Kidney (tissue), 14 donors: ENCODE results near the gene DNAJB1. TPM values are rescaled to one million over a fixed set of nuclear protein-coding genes. Genes with fewer than 3 reads are reported as not detected.

Experiments used
- DNase-seq, 5 donors: peaks; one replicate each; pipeline ENCODE4 v3.0.0-alpha.2; 2013 to 2020
- FAIRE-seq: peaks from 2 replicates; lab custom pipeline; 2012; peaks lifted over from hg19 to GRCh38; lab: Jason Lieb, UNC
- H3K27ac ChIP-seq, 2 donors: one replicate each; pipeline ENCODE4 v1.7.0; 2013; ENCODE audit warnings: low read depth in 2 of 2, low read length in 2 of 2, inconsistent platforms in 1 of 2
- H3K27me3 ChIP-seq: one replicate; pipeline ENCODE4 v1.7.1; 2013; ENCODE audit warnings: low read length, inconsistent platforms; ENCODE audit not compliant: control insufficient read depth, insufficient read depth
- H3K36me3 ChIP-seq, 3 donors: one replicate each; pipeline versions ENCODE4 v1.7.0 to v1.7.1; 2013; ENCODE audit warnings: low read length in 3 of 3, control low read depth in 1 of 3, inconsistent platforms in 1 of 3; ENCODE audit not compliant: insufficient read depth in 3 of 3, control insufficient read depth in 2 of 3
- H3K4me1 ChIP-seq, 3 donors: one replicate each; pipeline versions ENCODE4 v1.7.0 to v1.7.1; 2013; ENCODE audit warnings: low read length in 3 of 3, inconsistent platforms in 1 of 3, low read depth in 1 of 3; ENCODE audit not compliant: control insufficient read depth in 2 of 3, insufficient read depth in 2 of 3
- H3K4me3 ChIP-seq, 3 donors: one replicate each; pipeline versions ENCODE4 v1.7.0 to v1.8.1; 2013; ENCODE audit warnings: low read length in 3 of 3, control low read depth in 1 of 3, inconsistent platforms in 1 of 3
- H3K9ac ChIP-seq, 3 donors: one replicate each; pipeline versions ENCODE4 v1.7.0 to v1.7.1; 2013; ENCODE audit warnings: low read length in 3 of 3, control low read depth in 1 of 3, inconsistent platforms in 1 of 3
- H3K9me3 ChIP-seq, 3 donors: one replicate each; pipeline versions ENCODE4 v1.7.0 to v1.7.1; 2013; ENCODE audit warnings: low read length in 3 of 3, control low read depth in 1 of 3, inconsistent platforms in 1 of 3; ENCODE audit not compliant: control insufficient read depth in 2 of 3, insufficient read depth in 1 of 3
- intact Hi-C: fragments of 100-400 bp; cut with DNase I; formaldehyde crosslinking; loops from one replicate; pipeline ENCODE4 v1.11.1; 2022
- polyA plus RNA-seq: library from polyadenylated mRNA; stranded (reverse); fragments of 350-450 nt; fragmentation: Illumina TruSeq; extraction: RNeasy Lipid Tissue Mini Kit (QIAGEN cat#74804); gene quantifications from one replicate; pipeline ENCODE4 v1.2.3, GENCODE V29; 2014; ENCODE audit warnings: low read depth, low replicate concordance; ENCODE audit not compliant: insufficient read depth
- total RNA-seq: library from RNA; stranded (reverse); fragmentation: NEBNext Ultra II Directional; extraction: Animal tissue kit (Norgen Biotek cat#: 25700); gene quantifications from one replicate; pipeline ENCODE4 v1.2.1, GENCODE V29; 2021
- TF ChIP-seq, protein P1 (sequence below): IDR thresholded peaks from 3 replicates; pipeline ENCODE4 v1.5.1; 2012; ENCODE audit warnings: mild to moderate bottlenecking, moderate library complexity, borderline replicate concordance; ENCODE audit not compliant: insufficient read depth; ENCODE audit errors: extremely low read depth
- donor health status: control.
- donor health status: control.
- donor health status: control.
- donor health status: control.
- donor health status: control.
- donor health status: DM: yes; HTN: yes; CAD: no.
- donor health status: Normal renal cell carcinoma (clear cell type).

DNAJB1 gene
- total and polyA plus RNA-seq, 2 donors from 2014 or later: 77.9 to 122 TPM

DNA sequence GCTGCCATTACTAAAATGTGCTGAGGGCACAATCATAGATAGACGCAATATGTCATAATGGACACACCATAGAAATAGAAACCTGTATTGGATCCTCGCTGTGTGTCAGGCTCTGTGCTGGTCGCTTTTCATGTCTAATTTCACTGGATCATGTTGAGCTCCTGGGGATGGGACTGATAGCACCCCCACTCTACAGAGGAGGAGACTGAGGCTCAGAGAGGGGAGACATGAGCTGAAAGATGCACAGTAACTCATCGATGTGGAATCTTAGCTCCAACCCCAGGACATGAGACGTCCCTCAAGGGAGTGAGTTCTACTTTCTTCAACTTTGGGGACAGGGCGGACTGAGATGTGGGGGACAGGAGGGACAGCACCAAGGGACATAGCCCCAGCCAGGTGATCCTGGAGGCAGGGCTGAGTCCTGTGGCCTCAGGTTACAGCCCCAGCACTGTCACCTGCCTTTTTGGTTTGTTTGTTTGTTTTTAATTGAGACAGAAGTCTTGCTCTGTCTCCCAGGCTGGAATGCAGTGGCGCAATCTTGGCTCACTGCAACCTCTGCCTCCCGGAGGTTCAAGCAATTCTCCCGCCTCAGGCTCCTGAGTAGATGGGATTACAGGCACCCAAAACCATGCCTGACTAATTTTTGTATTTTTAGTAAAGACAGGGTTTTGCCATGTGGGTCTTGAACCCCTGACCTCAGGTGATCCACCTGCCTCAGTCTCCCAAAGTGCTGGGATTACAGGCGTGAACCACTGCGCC lies 15.7 kb downstream of the DNAJB1 start:
- no peak for FAIRE-seq

DNA sequence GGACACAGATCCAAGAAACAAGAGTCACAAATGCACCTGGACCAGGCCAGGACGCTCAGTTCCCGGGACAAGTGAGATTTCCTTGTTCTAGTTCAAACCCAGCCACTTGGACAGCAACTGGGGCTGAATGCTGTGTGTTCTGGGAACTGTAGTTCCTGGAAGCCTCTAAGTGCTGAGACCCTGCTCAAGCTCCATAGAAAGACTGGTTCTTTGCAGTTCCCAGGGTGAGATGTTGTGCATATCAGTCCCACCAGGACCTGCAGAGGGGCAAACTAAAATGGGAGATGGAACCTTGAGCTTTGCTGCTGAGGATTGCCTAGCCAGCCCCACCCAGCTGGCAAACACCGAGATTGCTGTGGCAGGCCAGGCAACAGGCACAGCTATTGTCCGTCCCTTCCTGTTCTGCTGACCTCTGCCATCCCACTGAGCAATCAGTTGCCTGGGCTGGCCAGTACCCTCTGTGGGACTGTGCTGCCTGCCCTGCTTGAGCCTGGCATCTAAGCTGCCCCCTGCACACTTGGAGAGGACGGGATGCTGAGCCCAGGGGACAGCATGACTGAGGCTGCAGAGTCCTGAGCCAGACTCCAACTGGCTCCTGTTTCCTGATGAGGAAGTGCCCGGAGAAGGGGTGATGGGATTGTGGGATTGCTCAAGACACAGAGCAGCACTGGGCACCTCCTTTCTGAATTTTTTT lies 20.8 kb downstream of the DNAJB1 start:
- Histone ChIP-seq H3K27ac (peak overlapping the region; percentile 61 to 87), H3K4me3 (no peak overlapping the region)

More for the DNA sequence above, 15.7 kb downstream of the DNAJB1 start:
- peaks cover 0 to 1% (median 0%) of the 10 kb centered on the region in 3 donors for H3K4me1 ChIP-seq
- no peaks in the 10 kb centered on the region for H3K27me3 ChIP-seq
- DNase-seq: no peak
- no peak overlapping the region for H3K27ac ChIP-seq
- H3K36me3 ChIP-seq: no peaks in the 10 kb centered on the region
- TF ChIP-seq, protein P1, sequence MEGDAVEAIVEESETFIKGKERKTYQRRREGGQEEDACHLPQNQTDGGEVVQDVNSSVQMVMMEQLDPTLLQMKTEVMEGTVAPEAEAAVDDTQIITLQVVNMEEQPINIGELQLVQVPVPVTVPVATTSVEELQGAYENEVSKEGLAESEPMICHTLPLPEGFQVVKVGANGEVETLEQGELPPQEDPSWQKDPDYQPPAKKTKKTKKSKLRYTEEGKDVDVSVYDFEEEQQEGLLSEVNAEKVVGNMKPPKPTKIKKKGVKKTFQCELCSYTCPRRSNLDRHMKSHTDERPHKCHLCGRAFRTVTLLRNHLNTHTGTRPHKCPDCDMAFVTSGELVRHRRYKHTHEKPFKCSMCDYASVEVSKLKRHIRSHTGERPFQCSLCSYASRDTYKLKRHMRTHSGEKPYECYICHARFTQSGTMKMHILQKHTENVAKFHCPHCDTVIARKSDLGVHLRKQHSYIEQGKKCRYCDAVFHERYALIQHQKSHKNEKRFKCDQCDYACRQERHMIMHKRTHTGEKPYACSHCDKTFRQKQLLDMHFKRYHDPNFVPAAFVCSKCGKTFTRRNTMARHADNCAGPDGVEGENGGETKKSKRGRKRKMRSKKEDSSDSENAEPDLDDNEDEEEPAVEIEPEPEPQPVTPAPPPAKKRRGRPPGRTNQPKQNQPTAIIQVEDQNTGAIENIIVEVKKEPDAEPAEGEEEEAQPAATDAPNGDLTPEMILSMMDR: no peak
- intact Hi-C loops: no loop called here
- H3K4me3 ChIP-seq: no peak overlapping the region
- H3K9ac ChIP-seq: no peak overlapping the region
- H3K9me3 ChIP-seq: no peaks in the 10 kb centered on the region

DNA sequence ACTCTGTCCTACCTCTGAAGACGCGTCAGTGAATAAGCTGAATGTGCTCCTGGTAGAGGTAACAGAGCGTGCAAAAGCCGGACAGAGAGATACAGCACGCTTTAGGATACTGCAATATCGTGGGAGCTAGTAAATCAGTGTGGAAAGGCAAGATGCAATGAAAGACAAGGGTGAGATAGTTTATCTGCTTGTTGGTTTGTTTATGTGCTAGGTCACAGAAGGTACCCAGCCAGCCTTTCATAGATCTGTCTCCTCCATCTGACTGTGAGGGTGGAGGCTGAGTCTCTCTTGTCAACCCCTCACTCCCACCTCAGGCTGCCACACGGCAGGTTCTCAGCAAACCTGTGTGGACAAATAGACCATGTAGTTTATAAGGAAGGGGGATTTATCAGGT lies 21.4 kb downstream of the DNAJB1 start:
- Histone ChIP-seq H3K9ac (peak overlapping the region in 1 of 3 donors; percentile 53), H3K4me1 (peaks cover 2 to 17% (median 15%) of the 10 kb centered on the region in 3 donors), H3K9me3 (no peaks in the 10 kb centered on the region), H3K4me3 (peak overlapping the region in 1 of 3 donors; percentile 61), H3K27me3 (no peaks in the 10 kb centered on the region), H3K27ac (peak overlapping the region; percentile 61 to 87), H3K36me3 (no peaks in the 10 kb centered on the region)
- intact Hi-C loops: no loop called here
- TF ChIP-seq, protein P1: no peak
- DNase-seq (peak in 2 of 5 donors; percentile 51 to 53), FAIRE-seq (no peak)

More for the DNA sequence above, 20.8 kb downstream of the DNAJB1 start:
- Histone ChIP-seq H3K27me3 (no peaks in the 10 kb centered on the region), H3K4me1 (peaks cover 2 to 17% (median 15%) of the 10 kb centered on the region in 3 donors), H3K36me3 (no peaks in the 10 kb centered on the region), H3K9me3 (no peaks in the 10 kb centered on the region), H3K9ac (peak overlapping the region in 1 of 3 donors; percentile 36)
- TF ChIP-seq, protein P1: no peak
- FAIRE-seq: no peak
- DNase-seq: peak in 2 of 5 donors; percentile 43 to 45
- intact Hi-C loops: no loop called here
